ENCODE measurements around the gene GOLGA8Q. TPM values are rescaled to one million over a fixed set of nuclear protein-coding genes. Genes with fewer than 3 reads are reported as not detected.
"Not testable (repeated sequence)": the region's sequence is repeated elsewhere in the genome, so short reads cannot be mapped to it uniquely, and the experiment has no call there.

The GOLGA8Q gene
- total RNA-seq (2021; fragmentation: NEBNext Ultra II Directional; extraction: Animal tissue kit (Norgen Biotek cat#: 25700)), result under 1 TPM in 2 of 6 experiments, not detected in 4; 0.15 to 0.45 TPM
- long read RNA-seq, result 0 reads

DNA sequence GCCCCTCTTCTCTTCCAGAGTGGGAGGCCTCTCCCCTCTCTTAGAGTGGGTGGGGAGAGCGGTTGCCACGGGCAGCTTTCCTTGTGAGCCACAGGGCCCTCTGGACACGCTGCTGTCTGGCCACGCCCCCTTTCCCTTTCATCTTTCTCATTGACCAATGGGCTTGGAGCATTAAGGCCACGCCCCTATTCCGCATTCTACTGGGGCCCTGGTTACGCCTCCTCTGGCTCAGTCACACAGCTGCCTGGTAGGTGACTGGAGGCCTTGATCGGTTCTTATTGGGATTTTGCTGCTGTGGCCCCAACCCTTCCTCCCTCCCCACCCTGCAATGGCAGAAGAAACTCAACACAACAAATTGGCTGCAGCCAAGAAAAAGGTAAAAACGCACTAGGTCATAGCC lies at the start of gene GOLGA8Q:
TSS of gene GOLGA8Q (plus strand) at position 301 of the 400 bp plus-strand sequence. CDS start at position 329, 28 bp downstream.
- H3K27ac Mint-ChIP-seq; DNase-seq; H3K4me3 Mint-ChIP-seq; H3K36me3 Mint-ChIP-seq (ENCODE audit: low read depth); H3K9me3 Mint-ChIP-seq; H3K4me1 Mint-ChIP-seq (ENCODE audit: low read depth); H3K27me3 Mint-ChIP-seq (ENCODE audit: insufficient read depth): not testable (repeated sequence)

- not testable (repeated sequence) for DNase-seq; H3K27me3 Mint-ChIP-seq (ENCODE audit: insufficient read depth); H3K36me3 Mint-ChIP-seq (ENCODE audit: low read depth); H3K9me3 Mint-ChIP-seq; H3K4me3 Mint-ChIP-seq; H3K27ac Mint-ChIP-seq; H3K4me1 Mint-ChIP-seq (ENCODE audit: low read depth)
Observed at GRCh38 chr15:30502904-30503781, 48.7 kb upstream of the GOLGA8Q start.

GRCh38 chr15:30504162-30504843 lies 47.5 kb upstream of the GOLGA8Q start:
- DNase-seq; H3K36me3 Mint-ChIP-seq (ENCODE audit: low read depth): not testable (repeated sequence)

GRCh38 chr15:30514545-30514944 lies 37.3 kb upstream of the GOLGA8Q start:
- not testable (repeated sequence) for DNase-seq; H3K36me3 Mint-ChIP-seq (ENCODE audit: low read depth); H3K4me1 Mint-ChIP-seq (ENCODE audit: low read depth); H3K27me3 Mint-ChIP-seq (ENCODE audit: insufficient read depth); H3K27ac Mint-ChIP-seq; H3K9me3 Mint-ChIP-seq; H3K4me3 Mint-ChIP-seq

More at GRCh38 chr15:30504162-30504843, 47.5 kb upstream of the GOLGA8Q start:
- not testable (repeated sequence) for H3K4me1 Mint-ChIP-seq (ENCODE audit: low read depth); H3K27me3 Mint-ChIP-seq (ENCODE audit: insufficient read depth); H3K4me3 Mint-ChIP-seq; H3K27ac Mint-ChIP-seq; H3K9me3 Mint-ChIP-seq

DNA sequence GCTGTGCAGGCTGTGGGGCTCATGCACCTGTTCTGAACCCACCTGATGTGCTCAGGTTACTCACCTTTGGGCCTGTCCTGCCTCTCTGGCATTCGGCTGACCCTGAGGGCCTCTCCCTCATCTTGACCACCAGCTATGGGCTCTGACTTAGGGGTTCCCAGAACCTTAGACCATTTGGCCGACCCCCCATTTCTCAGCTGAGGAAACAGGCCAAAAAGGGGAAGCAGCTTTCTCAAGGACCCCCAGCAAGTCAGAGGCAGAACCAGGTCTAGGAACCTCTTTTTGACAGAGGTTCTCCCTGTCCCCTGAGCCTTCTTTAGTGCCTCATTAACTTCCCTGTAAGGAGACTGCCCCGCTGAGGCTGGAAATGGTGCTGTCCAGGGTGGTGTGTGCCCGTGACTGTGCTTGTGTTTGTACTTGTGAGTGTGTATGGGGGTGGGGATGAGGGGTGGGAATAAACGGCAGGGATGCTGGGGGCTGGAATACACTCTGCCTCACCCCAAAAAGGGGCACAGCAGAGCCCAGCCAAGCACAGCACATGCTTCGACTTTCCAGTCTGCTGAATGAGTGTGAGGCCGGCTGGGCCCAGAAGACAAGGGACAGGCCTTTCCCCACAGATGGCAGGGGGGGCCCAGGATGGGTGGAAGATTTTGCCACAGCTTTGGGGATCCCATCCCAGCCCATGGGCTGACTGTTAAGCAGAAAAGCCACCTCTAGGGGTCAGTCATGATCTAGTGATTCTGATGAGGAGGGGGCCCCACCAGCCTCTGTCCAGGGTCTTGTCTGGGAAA lies 28.2 kb upstream of the GOLGA8Q start:
- DNase-seq; H3K9me3 Mint-ChIP-seq; H3K27ac Mint-ChIP-seq; H3K4me3 Mint-ChIP-seq; H3K36me3 Mint-ChIP-seq (ENCODE audit: low read depth); H3K27me3 Mint-ChIP-seq (ENCODE audit: insufficient read depth); H3K4me1 Mint-ChIP-seq (ENCODE audit: low read depth): not testable (repeated sequence)

- not testable (repeated sequence) for DNase-seq; H3K4me3 Mint-ChIP-seq; H3K36me3 Mint-ChIP-seq (ENCODE audit: low read depth); H3K27me3 Mint-ChIP-seq (ENCODE audit: insufficient read depth); H3K9me3 Mint-ChIP-seq; H3K27ac Mint-ChIP-seq; H3K4me1 Mint-ChIP-seq (ENCODE audit: low read depth)
Observed at GRCh38 chr15:30525912-30526311, 25.9 kb upstream of the GOLGA8Q start.

DNA sequence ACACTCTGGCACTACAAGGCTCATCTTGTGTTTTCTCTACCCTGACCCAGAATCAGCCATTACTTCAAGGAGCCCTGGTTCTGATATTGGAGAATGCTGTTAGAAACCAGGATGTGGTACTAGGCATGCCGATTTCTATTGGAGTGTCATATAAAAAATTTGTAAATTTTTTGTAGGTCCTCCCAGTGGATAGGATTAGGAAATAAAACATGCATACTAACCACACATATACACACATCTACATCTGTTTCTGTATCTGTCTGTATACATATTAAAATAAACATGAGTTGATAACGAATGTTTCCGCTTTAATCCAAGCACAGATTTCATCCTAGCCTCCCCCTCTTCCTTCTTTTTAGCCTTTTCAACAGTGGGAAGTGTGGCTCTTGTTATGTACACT lies 22.8 kb upstream of the GOLGA8Q start:
- not testable (repeated sequence) for H3K9me3 Mint-ChIP-seq; H3K27ac Mint-ChIP-seq; DNase-seq; H3K4me3 Mint-ChIP-seq; H3K27me3 Mint-ChIP-seq (ENCODE audit: insufficient read depth); H3K36me3 Mint-ChIP-seq (ENCODE audit: low read depth); H3K4me1 Mint-ChIP-seq (ENCODE audit: low read depth)

DNA sequence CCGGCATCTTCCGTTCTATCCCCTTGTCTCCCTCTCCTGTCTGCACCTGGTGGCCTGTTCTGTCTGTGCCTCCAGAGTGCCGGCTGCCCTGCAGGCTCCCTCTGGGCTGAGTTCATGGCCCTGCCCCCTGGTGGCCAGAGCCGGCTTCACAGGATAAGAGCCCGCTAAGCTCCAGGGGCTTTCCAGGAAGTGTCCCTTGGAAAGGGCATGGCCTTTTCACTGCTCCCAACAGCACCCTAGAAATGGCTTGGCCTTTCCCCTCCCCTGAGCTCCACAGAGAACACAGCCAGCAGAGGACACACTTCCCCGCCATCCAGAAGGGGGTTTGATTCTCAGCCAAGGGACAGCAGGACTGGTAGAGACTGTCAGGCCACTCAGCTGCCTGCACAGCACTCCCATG lies 15.1 kb downstream of the GOLGA8Q start:
- TF ChIP-seq, protein P1, sequence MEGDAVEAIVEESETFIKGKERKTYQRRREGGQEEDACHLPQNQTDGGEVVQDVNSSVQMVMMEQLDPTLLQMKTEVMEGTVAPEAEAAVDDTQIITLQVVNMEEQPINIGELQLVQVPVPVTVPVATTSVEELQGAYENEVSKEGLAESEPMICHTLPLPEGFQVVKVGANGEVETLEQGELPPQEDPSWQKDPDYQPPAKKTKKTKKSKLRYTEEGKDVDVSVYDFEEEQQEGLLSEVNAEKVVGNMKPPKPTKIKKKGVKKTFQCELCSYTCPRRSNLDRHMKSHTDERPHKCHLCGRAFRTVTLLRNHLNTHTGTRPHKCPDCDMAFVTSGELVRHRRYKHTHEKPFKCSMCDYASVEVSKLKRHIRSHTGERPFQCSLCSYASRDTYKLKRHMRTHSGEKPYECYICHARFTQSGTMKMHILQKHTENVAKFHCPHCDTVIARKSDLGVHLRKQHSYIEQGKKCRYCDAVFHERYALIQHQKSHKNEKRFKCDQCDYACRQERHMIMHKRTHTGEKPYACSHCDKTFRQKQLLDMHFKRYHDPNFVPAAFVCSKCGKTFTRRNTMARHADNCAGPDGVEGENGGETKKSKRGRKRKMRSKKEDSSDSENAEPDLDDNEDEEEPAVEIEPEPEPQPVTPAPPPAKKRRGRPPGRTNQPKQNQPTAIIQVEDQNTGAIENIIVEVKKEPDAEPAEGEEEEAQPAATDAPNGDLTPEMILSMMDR (IDR thresholded peaks at IDR 0.05), result peak; percentile 60
- not testable (repeated sequence) for H3K4me3 Mint-ChIP-seq; H3K9me3 Mint-ChIP-seq; H3K27me3 Mint-ChIP-seq (ENCODE audit: insufficient read depth); H3K36me3 Mint-ChIP-seq (ENCODE audit: low read depth); H3K27ac Mint-ChIP-seq; H3K4me1 Mint-ChIP-seq (ENCODE audit: low read depth); DNase-seq

DNA sequence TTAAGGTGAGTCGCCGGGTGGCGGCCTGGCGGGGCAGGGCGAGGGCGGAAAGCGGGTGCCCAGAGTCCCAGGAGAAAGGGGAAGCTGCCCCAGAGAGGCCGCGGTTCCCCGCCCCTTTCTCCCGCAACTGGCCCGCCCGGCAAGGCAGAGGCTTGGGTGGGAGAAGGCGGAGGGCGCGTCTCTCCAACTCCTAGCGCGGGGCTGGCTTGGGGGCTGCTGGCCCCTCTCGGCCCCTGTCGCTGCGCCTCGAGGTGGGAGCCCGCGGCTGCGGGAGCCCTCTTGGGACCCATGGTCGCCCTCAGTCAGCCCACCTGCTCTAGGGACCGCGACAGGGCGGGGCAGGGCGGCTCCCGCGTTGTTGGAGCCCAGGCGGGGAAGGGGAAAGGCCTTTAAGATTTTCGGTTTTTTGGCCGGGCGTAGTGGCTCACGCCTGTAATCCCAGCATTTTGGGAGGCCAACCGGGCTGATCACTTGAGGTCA lies 21.2 kb downstream of the GOLGA8Q start:
- H3K4me3 Mint-ChIP-seq; DNase-seq; H3K9me3 Mint-ChIP-seq; H3K27ac Mint-ChIP-seq; H3K27me3 Mint-ChIP-seq (ENCODE audit: insufficient read depth); H3K4me1 Mint-ChIP-seq (ENCODE audit: low read depth); H3K36me3 Mint-ChIP-seq (ENCODE audit: low read depth): not testable (repeated sequence)

GRCh38 chr15:30579394-30579970 lies 27.6 kb downstream of the GOLGA8Q start:
- not testable (repeated sequence) for DNase-seq; H3K4me3 Mint-ChIP-seq; H3K4me1 Mint-ChIP-seq (ENCODE audit: low read depth); H3K9me3 Mint-ChIP-seq; H3K36me3 Mint-ChIP-seq (ENCODE audit: low read depth); H3K27ac Mint-ChIP-seq; H3K27me3 Mint-ChIP-seq (ENCODE audit: insufficient read depth)

GRCh38 chr15:30580716-30581115 lies 28.9 kb downstream of the GOLGA8Q start:
- not testable (repeated sequence) for H3K36me3 Mint-ChIP-seq (ENCODE audit: low read depth); H3K27me3 Mint-ChIP-seq (ENCODE audit: insufficient read depth); H3K4me3 Mint-ChIP-seq; H3K9me3 Mint-ChIP-seq; H3K4me1 Mint-ChIP-seq (ENCODE audit: low read depth); DNase-seq; H3K27ac Mint-ChIP-seq

Data from HFFc6 (cell line).